A673 (cell line): Measurements from ENCODE around the gene CLSTN2. TPM values are rescaled to one million over a fixed set of nuclear protein-coding genes. Genes with fewer than 3 reads are reported as not detected.

Experiments
- BruUV-seq: library from RNA; stranded (reverse); fragments of 400-500 nt; replicated peaks from 2 replicates; lab custom pipeline; 2021; lab: Mats Ljungman, UMichigan
- CTCF ChIA-PET: fragments of 300-600 bp; sonication (Branson Sonifier 250); formaldehyde crosslinking; loops from one replicate; lab custom pipeline; 2022; ENCODE audit warnings: antibody characterized with exemption; lab: Charles Lee
- POLR2A ChIA-PET: fragments of 300-600 bp; sonication (Branson Sonifier 250); formaldehyde crosslinking; loops from one replicate; lab custom pipeline; 2022; ENCODE audit warnings: antibody characterized with exemption; ENCODE audit not compliant: low non-redundant PET; lab: Charles Lee
- DNase-seq: peaks from one replicate; pipeline ENCODE4 v3.0.0-alpha.2; 2015; ENCODE audit warnings: low spot score
- H3K27ac ChIP-seq: fragments of 200-600 bp; sonication (generic); 2 replicates; pipeline ENCODE4 v1.5.1; 2016; ENCODE audit warnings: mixed run types, low read depth, mild to moderate bottlenecking, mixed read lengths, antibody characterized with exemption, low read length; ENCODE audit not compliant: poor library complexity, severe bottlenecking
- H3K27me3 ChIP-seq: fragments of 200-600 bp; sonication (generic); replicated peaks from 2 replicates; pipeline ENCODE4 v1.6.1; 2017; ENCODE audit warnings: mixed run types, low read depth, mild to moderate bottlenecking, mixed read lengths, antibody characterized with exemption, low read length; ENCODE audit not compliant: insufficient read depth, poor library complexity
- H3K36me3 ChIP-seq: fragments of 200-600 bp; sonication (generic); 2 replicates; pipeline ENCODE4 v1.6.1; 2016; ENCODE audit warnings: mixed run types, mild to moderate bottlenecking, mixed read lengths, antibody characterized with exemption, low read length; ENCODE audit not compliant: insufficient read depth, poor library complexity, severe bottlenecking
- H3K4me1 ChIP-seq: fragments of 200-600 bp; sonication (generic); 2 replicates; pipeline ENCODE4 v1.6.1; 2017; ENCODE audit warnings: mixed run types, mild to moderate bottlenecking, mixed read lengths, antibody characterized with exemption, low read length; ENCODE audit not compliant: insufficient read depth, poor library complexity, severe bottlenecking
- H3K4me3 ChIP-seq: fragments of 200-600 bp; sonication (generic); 2 replicates; pipeline ENCODE4 v1.5.1; 2016; ENCODE audit warnings: low read depth, mixed run types, mild to moderate bottlenecking, mixed read lengths, low read length; ENCODE audit not compliant: poor library complexity, severe bottlenecking
- H3K9me3 ChIP-seq: fragments of 200-600 bp; sonication (generic); 2 replicates; pipeline ENCODE4 v1.6.1; 2016; ENCODE audit warnings: mixed run types, low read depth, mild to moderate bottlenecking, mixed read lengths, antibody characterized with exemption, low read length; ENCODE audit not compliant: poor library complexity, severe bottlenecking
- CTCF ChIP-seq: fragments of 300-800, 200-600 bp; sonication (generic); conservative IDR thresholded peaks from 2 replicates; pipeline ENCODE4 v1.5.1; 2017; ENCODE audit warnings: low read depth, mild to moderate bottlenecking, antibody characterized with exemption, low read length, moderate library complexity, mixed read lengths
- EZH2 ChIP-seq: fragments of 200-600 bp; sonication (generic); IDR thresholded peaks from 2 replicates; pipeline ENCODE4 v1.6.1; 2017; ENCODE audit warnings: borderline replicate concordance, low read depth, mild to moderate bottlenecking, mixed read lengths, antibody characterized with exemption, low read length; ENCODE audit not compliant: poor library complexity, severe bottlenecking
- intact Hi-C: fragments of 100-400 bp; cut with micrococcal nuclease; formaldehyde crosslinking; loops from one replicate; pipeline ENCODE4 v1.10.0; 2022; ENCODE audit not compliant: unreplicated experiment
- total RNA-seq: library from RNA; stranded (reverse); gene quantifications from 2 replicates; pipeline ENCODE4 v1.2.3, GENCODE V29; 2021

CLSTN2 gene
- total RNA-seq, 1 experiment from 2014 or later: 50.7 TPM

- no peak overlapping the region for H3K27ac ChIP-seq
- DNase-seq: no peak
- ChIA-PET POLR2A (no interaction called here), CTCF (no interaction called here)
- H3K27me3 ChIP-seq: no peaks in the 10 kb centered on the region
- H3K4me1 ChIP-seq: no peaks in the 10 kb centered on the region
- BruUV-seq: no TSS peak
- H3K9me3 ChIP-seq: no peaks in the 10 kb centered on the region
- no peak for TF ChIP-seq CTCF
- no peak for TF ChIP-seq EZH2
- no peak overlapping the region for H3K4me3 ChIP-seq
- no peaks in the 10 kb centered on the region for H3K36me3 ChIP-seq
- intact Hi-C loops: no loop called here
These were observed 241.5 kb downstream of the CLSTN2 start for GRCh38 chr3:140176526-140176925.

GRCh38 chr3:140177943-140178342, 243.0 kb downstream of the CLSTN2 start:
- Histone ChIP-seq H3K27me3 (no peaks in the 10 kb centered on the region), H3K27ac (no peak overlapping the region), H3K36me3 (no peaks in the 10 kb centered on the region), H3K9me3 (no peaks in the 10 kb centered on the region), H3K4me3 (no peak overlapping the region), H3K4me1 (no peaks in the 10 kb centered on the region)
- TF ChIP-seq EZH2: no peak
- no peak for TF ChIP-seq CTCF
- no peak for DNase-seq
- intact Hi-C loops: no loop called here
- no TSS peak for BruUV-seq
- ChIA-PET POLR2A (no interaction called here), CTCF (no interaction called here)

- no peak overlapping the region for H3K4me3 ChIP-seq
- no peak for TF ChIP-seq CTCF
- no peak for TF ChIP-seq EZH2
- no peak for DNase-seq
- H3K4me1 ChIP-seq: no peaks in the 10 kb centered on the region
- no peaks in the 10 kb centered on the region for H3K27me3 ChIP-seq
- no peaks in the 10 kb centered on the region for H3K9me3 ChIP-seq
- ChIA-PET POLR2A (no interaction called here), CTCF (no interaction called here)
- H3K36me3 ChIP-seq: no peaks in the 10 kb centered on the region
- BruUV-seq: no TSS peak
- no peak overlapping the region for H3K27ac ChIP-seq
- intact Hi-C loops: no loop called here
These were observed 243.5 kb downstream of the CLSTN2 start for GRCh38 chr3:140178482-140178881.
